GM21360 (cell line): Measurements from ENCODE around the gene CD82.
"Not testable (repeated sequence)": the region's sequence is repeated elsewhere in the genome, so short reads cannot be mapped to it uniquely, and the experiment has no call there.

Experiments
- ATAC-seq: cut with Tn5 transposase; IDR thresholded peaks from one replicate; pipeline ENCODE4 v1.9.1; 2021; ENCODE audit warnings: mild to moderate bottlenecking, moderate library complexity; ENCODE audit not compliant: unreplicated experiment

CD82 gene

DNA sequence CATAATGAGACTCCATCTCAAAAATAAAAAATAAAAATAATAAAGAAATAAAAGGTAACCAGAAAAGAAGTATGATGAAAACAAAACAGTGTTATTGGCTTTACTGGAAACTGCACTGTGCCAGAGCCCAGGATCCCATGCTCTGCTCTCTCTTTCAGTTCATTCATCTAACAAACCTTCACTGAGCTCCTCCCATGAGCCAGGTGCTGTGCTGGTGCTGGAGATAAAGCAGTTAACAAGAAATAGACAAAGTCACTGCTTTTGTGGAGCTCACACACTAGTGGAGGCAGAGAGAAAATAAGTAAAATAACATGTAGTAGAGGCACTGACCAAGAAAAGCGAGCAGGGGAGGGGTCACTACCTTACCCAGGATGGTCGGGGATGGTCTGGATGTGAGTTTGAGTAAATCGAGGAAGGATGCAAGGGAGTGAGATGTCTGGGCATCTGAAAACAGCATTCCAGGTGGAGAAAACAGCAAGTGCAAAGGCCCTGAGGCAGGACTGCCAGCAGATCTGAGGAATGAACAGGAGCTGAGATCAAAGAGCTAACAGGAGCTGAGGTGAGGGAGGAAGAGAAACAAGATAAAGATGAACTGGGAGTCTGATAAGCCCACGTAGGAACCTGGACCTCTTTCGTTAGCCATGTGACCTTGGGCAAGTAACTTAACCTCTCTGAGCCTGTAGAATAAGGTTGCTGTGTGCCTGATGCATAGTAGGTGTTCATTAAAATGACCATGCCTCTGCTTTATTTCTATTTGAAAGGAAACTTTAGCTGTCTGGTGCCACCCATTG lies 31.3 kb upstream of the CD82 start:
- ATAC-seq: no peak

DNA sequence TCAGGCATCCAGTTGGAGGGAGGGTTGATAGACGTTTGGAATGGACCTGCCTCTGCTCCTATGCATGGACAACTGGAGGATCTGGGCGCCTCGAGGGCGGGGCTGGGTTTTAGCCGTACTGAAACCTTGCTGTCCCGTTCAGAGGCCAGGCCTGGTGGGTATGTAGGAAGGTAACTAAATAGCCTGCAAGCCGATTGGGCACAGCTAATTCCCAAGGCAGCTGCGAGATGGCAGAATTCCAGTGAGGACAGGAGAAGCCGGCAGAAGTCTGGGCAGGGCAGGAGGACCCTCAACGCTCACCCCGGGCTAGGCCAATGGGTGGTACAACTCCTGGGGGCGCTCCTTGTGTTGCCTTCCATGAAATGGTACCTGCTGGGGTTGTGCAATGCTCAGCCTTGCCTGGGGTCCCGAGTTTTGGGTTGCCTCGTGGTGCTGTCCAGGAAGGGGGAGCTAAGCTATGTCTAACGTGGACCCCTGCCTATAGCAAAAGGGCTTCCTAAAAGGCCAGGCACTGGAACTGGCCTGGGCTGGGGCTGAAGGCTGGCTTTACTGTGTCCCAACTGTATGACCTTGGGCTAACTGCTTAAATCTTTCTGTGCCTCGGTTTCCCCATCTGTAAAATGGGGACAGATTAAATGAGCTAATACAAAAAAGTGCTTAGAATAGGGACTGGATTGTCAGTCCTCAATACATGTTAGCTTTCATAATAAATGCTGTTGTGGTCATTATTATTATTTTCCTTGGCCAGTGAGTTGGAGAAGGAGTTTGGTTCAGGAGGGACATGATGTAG lies 30.1 kb upstream of the CD82 start:
- ATAC-seq: no peak

DNA sequence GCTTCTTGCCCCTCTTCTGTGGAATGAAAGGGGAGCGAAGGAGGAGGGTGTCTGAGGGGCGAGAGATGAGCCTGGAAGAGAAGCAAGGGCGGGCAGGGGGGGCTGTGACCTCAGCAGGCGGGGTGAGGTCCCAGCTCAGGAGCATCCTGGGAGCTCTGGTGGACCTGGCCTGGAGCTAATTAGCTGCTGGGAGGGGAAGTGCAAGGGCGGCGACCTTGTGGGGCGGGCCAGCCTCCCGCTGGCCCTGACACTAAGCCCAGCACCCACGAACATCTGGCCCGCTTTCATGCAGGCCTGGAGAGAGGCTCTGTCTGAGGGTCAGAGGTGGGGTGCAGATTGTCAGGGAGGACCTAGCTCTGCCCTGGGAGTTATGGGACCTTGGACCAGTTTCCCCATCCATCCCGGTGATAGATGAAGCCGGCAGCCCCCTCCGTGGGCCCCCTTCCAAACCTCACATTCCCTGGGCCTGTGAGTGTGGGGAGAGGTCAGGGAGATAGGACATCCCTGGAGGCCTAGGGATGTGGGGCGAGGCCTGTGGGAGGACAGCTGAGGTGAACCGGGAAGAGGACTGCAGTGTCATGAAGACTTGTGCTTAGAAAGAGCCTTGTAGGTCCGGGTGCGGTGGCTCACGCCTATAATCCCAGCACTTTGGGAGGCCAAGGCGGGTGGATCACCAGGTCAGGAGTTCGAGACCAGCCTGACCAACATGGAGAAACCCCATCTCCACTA lies 28.5 kb upstream of the CD82 start:
- ATAC-seq: no peak

DNA sequence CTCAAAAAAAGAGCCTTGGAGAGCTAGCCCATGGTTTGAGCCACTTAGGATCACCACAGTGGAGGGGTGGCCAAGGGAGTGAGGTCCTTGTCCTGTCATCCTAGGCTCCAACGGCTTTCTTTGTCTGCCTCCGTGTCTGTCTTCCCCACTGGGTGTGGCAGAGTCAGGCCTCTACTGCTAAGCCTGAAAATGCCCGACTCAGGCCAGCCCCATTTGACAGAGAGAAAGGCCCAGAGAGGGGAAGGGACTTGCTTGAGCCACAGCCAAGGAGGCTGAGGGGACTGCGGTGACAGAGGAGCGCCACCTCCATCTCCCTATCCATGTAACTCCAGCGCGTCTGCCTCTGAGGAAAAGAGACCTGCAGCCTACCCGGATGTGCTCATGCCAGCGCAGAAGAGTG lies 27.8 kb upstream of the CD82 start:
- ATAC-seq: no peak

DNA sequence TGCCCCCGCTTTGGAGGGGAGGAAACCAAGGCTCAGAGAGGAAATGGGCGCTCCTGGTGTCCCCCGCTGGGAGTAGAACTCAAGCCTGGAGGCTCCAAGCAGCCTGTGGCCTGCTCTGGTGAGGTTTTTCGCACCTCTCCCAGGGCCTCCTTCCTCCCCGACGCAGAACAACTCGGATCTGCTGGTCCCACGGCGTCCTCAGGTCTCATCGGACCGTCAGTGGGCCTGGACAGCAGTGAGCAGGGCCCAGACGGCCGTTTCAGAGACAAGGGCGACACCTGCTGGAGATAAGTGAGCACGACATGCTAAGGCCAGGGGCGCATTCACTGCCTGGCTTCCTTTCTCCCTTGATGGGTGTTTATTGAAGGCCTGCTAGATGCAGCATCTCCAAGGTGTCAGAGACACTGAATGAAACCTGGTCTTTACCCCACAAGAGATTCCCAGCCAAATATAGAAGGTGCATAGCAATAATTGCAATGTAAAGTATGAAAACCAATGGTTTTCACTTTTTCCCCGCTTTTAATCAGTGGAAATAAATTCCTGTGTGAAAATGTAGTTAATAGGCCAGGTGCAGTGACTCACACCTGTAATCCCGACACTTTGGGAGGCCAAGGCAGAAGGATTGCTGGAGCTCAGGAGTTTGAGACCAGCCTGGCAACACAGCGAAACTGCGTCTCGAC lies 26.9 kb upstream of the CD82 start:
- peak; percentile 75 for ATAC-seq

DNA sequence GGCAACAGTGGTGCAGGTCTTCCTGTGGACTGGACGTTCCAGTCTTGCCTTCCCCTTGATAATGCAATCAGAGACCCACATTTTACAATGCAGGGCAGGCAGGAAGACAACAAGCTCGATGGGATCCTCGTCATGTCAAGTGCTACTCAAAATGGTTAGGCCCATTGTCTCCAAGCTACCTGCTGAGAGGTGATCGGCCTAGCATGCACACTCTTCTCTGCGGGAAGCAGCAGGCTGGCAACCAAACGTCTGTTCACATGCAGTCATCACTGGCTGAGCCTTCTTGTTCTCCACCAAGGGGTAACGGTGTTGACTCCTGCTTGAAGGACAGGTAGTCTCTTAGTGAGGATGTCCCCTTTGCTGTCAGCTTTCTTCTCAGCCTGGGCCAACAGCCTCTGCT lies 25.5 kb upstream of the CD82 start:
- no peak for ATAC-seq

DNA sequence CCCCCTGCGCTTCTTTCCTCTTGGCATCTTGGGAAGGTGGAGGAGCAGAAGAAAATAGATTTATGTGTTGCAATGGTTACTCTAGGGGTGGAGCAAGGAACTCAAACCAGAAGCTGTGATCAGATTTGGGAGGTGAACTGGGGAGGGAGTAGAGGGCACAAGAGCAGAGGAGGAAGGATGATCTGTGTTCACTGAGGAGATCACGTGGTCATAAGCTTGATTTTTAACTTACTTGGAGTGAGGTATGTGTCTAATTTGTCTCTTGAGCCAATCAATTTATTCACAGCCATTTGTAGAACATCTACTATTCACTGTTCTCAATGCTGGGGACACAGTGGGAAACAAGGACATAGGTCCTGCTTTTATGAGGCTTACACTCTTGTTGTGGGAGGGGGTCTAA lies 24.8 kb upstream of the CD82 start:
- no peak for ATAC-seq

DNA sequence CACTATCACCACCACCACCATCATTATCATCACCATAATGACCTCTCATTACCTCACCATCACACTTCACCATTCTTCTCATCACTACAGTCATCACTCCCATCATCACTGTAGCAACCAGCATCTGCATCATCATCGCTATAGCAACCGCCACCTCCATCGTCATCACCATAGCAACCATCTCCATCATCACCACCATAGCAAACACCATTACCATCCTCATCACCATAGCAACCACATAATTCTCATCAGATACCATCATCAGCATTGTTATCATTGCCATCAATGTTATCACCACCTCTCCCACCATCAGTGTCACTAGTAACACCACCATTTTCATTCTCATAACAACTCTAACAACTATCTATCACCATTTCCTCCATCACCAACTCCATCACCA lies 23.1 kb upstream of the CD82 start:
- no peak for ATAC-seq

DNA sequence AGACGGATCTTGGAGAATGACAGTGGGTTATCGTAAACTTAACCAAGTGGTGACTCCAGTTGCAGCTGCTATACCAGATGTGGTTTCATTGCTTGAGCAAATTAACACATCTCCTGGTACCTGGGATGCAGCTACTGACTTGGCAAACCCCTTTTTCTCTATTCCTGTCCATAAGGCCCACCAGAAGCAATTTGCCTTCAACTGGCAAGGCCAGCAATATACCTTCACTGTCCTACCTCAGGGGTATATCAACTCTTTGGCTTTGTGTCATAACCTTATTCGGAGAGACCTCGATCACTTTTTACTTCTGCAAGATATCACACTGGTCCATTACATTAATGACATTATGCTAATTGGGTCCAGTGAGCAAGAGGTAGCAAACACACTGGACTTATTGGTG lies 18.5 kb upstream of the CD82 start:
- not testable (repeated sequence) for ATAC-seq

DNA sequence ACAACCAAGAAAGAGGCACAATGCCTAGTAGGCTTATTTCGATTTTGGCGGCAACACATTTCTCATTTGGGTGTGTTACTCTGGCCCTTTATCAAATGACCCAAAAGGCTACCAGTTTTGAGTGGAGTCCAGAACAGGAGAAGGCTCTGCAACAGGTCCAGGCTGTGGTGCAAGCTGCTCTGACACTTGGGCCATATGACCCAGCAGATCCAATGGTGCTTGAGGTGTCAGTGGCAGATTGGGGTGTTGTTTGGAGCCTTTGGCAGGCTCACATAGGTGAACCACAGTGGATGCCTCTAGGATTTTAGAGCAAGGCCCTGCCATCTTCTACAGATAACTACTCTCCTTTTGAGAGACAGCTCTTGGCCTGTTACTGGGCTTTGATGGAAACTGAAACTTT lies 17.9 kb upstream of the CD82 start:
- ATAC-seq: not testable (repeated sequence)

DNA sequence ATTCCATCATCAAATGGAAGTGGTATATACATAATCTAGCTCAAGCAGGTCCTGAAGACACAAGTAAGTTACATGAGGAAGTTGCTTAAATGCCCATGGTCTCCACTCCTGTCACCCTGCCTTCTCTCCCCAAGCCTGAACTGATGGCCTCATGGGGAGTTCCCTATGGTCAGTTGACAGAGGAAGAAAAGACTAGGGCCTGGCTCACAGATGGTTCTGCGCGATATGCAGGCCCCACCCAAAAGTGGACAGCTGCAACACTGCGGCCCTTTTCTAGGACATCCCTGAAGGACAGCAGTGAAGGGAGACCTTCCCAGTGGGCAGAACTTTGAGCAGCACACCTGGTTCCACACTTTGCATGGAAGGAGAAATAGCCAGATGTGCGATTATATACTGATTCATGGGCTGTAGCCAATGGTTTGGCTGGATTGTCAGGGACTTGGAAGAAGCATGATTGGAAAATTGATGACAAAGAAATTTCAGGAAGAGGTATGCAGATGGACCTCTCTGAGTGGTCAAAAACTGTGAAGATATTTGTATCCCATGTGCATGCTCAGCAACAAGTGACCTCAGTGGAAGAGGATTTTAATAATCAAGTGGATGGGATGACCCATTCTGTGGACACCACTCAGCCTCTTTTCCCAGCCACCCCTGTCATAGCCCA lies 17.3 kb upstream of the CD82 start:
- no peak for ATAC-seq

DNA sequence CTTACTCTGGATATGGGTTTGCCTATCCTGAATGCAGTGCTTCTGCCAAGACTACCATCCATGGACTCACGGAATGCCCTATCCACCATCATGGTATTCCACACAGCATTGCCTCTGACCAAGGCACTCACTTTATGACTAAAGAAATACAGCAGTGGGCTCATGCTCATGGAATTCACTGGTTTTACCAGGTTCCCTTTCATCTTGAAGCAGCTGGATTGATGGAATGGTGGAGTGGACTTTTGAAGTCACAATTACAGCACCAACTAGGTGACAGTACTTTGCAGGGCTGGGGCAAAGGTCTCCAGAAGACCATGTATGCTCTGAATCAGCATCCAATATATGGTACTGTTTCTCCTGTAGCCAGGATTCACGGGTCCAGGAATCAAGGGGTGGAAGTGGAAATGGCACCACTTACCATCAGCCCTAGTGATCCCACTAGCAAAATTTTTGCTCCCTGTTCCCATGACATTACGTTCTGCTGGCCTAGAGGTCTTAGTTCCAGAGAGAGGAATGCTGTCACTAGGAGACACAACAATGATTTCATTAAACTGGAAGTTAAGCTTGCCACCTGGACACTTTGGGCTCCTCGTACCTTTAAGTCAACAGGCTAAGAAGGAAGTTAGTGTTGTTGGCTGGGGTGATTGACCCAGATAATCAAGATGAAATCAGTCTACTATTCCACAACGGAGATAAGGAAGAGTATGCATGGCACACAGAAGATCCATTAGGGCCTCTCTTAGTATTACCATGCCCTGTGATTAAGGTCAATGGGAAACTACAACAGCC lies 16.3 kb upstream of the CD82 start:
- ATAC-seq: not testable (repeated sequence)

DNA sequence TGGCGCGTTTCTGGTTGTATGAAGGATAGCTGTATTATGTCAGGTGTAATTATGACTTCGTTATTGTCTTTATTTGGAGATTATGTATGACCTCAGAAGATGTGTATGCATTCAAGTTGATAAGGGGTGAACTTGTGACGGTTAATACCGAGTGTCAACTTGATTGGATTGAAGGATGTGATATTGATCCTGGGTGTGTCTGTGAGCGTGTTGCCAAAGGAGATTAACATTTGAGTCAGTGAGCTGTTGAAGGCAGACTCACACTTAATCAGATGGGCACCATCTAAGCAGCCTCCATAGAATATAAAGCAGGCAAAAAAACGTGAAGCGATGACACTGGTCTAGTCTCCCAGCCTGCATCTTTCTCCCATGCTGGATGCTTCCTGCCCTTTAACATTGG lies 15.3 kb upstream of the CD82 start:
- no peak for ATAC-seq

DNA sequence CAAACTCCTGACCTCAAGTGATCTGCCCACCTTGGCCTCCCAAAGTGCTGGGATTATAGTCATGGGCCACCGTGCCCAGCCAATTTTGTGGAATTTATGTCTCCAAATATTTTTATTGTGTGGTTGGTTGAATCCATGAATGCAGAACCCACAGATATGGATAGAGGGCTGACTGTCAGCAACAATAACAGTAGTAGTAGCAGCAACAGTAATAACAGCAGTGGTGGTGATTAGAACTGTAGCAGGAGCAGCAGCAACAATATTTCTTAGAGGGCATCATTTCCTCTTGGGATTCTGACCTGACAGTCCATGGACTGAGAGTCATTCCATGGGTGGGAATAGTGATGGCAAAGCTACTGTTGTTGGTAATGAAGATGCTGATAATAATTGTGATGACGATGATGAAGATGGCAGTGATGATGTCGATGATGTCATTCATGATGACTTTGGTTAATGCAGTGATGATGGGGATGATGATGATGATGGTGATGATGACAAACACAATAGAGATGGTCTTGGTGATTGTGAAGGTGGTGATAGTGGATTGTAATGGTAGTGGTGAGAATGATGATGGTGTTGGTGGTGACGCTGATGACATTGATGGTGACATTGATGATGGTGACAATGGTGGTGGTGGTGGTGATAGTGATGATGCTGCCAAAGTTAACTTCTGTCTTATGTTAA lies 13.9 kb upstream of the CD82 start:
- no peak for ATAC-seq

DNA sequence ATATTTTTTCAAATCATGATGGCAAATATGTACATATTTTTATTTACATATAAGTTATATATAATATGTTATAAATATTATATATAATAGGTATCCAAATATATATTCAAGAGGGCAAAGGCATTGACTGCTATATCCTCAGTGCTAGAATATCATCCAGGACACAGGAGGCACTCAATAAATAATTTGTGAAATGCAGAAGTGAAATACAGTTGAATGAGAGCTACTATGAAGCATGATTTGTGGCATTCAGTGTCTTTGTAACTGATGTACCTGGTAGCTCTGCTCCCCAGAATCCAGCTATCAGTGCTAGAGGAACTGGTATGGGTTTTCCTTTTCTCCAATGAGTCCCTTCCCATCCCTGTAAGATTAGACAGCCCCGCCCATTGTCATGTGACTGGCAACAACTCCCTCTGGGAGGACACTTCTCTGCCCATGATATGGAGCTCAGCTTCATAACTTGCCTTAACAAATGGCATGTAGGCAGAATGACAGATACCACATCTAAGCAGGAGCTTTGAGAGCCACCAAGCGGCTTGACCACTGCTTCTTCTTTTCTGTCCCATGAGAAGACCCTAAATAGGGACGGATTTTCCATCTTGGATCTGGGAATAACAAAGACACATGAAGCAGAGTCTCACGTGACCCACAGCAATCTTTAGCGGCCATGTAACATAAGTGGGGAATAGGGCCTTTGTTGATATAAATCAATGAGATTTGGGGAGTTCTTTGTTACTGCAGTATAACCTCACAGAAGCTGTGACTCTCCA lies 10.2 kb upstream of the CD82 start:
- ATAC-seq: no peak

DNA sequence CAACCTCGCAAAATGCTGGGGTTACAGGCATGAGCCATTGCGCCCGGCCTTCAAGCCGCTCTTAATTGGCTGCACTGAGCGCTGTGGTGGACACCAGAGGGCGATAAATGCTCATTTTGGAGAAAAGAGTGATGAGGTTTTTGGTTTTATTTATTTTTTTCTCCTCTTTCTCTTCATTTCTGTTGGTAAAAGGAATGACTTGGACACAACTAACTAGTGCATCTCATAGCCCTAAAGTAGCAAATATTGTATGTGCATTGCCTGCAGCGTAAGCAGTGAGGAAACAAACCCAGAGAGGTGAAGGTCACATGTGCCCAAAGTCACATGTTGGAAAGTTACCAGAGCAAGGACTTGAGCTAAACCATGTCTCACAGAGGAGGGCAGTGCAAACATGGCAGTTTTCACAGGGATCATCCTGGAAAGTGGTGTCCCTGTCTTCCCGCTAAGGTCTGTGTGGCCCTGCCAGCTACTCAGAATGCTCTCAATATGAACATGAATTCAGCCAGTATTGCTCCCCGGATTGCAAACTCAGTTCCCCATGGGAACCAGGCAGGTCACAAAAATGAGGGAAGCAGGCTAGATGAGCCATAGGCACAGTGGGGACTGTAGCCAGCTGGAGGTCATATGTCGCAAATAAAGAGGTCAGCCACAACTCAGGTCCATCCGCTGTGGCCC lies 8.6 kb upstream of the CD82 start:
- ATAC-seq: no peak

DNA sequence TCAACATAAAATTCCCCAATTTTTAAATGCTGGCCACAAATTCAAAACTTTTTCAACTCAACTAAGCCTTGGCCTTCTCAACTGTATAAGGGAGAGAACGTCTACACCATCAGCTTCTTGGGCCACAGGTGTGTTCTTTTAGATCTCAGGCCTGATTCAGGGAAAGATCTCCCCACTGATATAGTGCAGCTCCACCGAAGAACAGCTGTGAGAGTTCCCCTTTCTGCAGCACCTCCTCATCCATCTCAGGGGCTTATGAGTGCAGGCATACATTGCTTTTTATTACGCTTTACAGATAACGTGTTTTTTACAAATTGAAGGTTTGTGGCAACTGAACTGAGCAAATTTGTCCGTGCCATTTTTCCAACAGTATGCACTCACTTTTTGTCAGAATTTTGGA lies 8.0 kb upstream of the CD82 start:
- no peak for ATAC-seq
